ENCODE measurements around the gene SSBP4. TPM values are rescaled to one million over a fixed set of nuclear protein-coding genes. Genes with fewer than 3 reads are reported as not detected.

Gene SSBP4
- total and polyA plus RNA-seq, 2 of the 4 experiments (the other 2 are of a cell fraction) = 14.9 to 39.7 TPM

- 42% methylated on average over 34 of the region's 67 CpGs; no CpG with 5 or more reads in 1 of the 2 experiments for WGBS, 2 experiments (ENCODE audit: extremely low coverage in 2 of 2, insufficient read length in 1 of 2)
- Histone ChIP-seq H3K4me3 (ENCODE audit: insufficient read depth, low read depth, low read length) (peak overlapping the region; percentile 50), H4K91ac (ENCODE audit: insufficient read depth, low read depth, low read length) (peak overlapping the region; percentile 83), H4K5ac (ENCODE audit: low read depth, low read length) (peak overlapping the region; percentile 91), H3K36me3 (ENCODE audit: control insufficient read depth, insufficient read depth, low read length) (peaks cover 15% of the 10 kb centered on the region; the same call in 1 of the 2 replicates), H2BK15ac (ENCODE audit: low read depth, low read length) (peak overlapping the region; percentile 88; the same call in 1 of the 3 replicates), H3K14ac (replicated peaks; ENCODE audit: low read depth, low read length) (peak overlapping the region; percentile 69; the same call in 1 of the 2 replicates), H2BK120ac (ENCODE audit: low read depth, low read length) (no peak overlapping the region), H3K23ac (ENCODE audit: low read depth, low read length) (peak overlapping the region; percentile 34; the same call in 1 of the 2 replicates), H3K4me1 (ENCODE audit: control insufficient read depth, insufficient read depth, low read length) (peaks cover 23% of the 10 kb centered on the region; the same call in 1 of the 2 replicates), H2BK20ac (ENCODE audit: low read depth, low read length) (no peak overlapping the region), H3K27me3 (ENCODE audit: control insufficient read depth, insufficient read depth, low read length) (no peaks in the 10 kb centered on the region), H2AFZ (replicated peaks; ENCODE audit: low read length, poor library complexity) (peak overlapping the region; percentile 92), H3K4me2 (ENCODE audit: low read depth, low read length) (peak overlapping the region; percentile 89), H4K20me1 (ENCODE audit: insufficient read depth, low read length) (peaks cover 50% of the 10 kb centered on the region), H3K9me1 (ENCODE audit: insufficient read depth, low read length) (peaks cover 6% of the 10 kb centered on the region; the same call in 1 of the 2 replicates), H4K8ac (ENCODE audit: low read depth in 2 of 2, low read length in 2 of 2) (peak overlapping the region in 1 of 2 experiments; percentile 88; a peak in 1 of 4 replicates), H3K9me3 (ENCODE audit: control insufficient read depth, insufficient read depth, low read length) (no peaks in the 10 kb centered on the region), H3K18ac (ENCODE audit: low read depth, low read length) (no peak overlapping the region), H3K79me1 (ENCODE audit: low read depth in 1 of 2, low read length in 2 of 2) (peaks cover 2 to 19% of the 10 kb centered on the region in 2 experiments; a peak in 2 of 4 replicates), H2AK9ac (replicated peaks; ENCODE audit: low read depth, low read length, poor library complexity) (peak overlapping the region; percentile 98), H3K4ac (ENCODE audit: low read depth, low read length) (peak overlapping the region; percentile 78), H3K56ac (ENCODE audit: extremely low read depth, insufficient read depth, low read length) (no peak overlapping the region), H3K9ac (ENCODE audit: low read depth, low read length) (peak overlapping the region; percentile 39; the same call in 1 of the 2 replicates), H3K27ac (ENCODE audit: insufficient read depth, low read length) (no peak overlapping the region; the same call in 1 of the 2 replicates), H2AK5ac (ENCODE audit: low read depth, low read length) (peak overlapping the region; percentile 98), H2BK5ac (ENCODE audit: low read depth, low read length, poor library complexity, severe bottlenecking) (no peak overlapping the region)
- dilution Hi-C loops (cut with HindIII; ENCODE audit: low sequenced_read_pairs, unreplicated experiment) = no loop called here
- in situ Hi-C loops (cut with MboI; ENCODE audit: low sequenced_read_pairs) = no loop called here
- TF ChIP-seq, protein P1, sequence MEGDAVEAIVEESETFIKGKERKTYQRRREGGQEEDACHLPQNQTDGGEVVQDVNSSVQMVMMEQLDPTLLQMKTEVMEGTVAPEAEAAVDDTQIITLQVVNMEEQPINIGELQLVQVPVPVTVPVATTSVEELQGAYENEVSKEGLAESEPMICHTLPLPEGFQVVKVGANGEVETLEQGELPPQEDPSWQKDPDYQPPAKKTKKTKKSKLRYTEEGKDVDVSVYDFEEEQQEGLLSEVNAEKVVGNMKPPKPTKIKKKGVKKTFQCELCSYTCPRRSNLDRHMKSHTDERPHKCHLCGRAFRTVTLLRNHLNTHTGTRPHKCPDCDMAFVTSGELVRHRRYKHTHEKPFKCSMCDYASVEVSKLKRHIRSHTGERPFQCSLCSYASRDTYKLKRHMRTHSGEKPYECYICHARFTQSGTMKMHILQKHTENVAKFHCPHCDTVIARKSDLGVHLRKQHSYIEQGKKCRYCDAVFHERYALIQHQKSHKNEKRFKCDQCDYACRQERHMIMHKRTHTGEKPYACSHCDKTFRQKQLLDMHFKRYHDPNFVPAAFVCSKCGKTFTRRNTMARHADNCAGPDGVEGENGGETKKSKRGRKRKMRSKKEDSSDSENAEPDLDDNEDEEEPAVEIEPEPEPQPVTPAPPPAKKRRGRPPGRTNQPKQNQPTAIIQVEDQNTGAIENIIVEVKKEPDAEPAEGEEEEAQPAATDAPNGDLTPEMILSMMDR (conservative IDR thresholded peaks at IDR 0.05; ENCODE audit: low read depth, low read length) = no peak
- TF ChIP-seq MAZ (IDR thresholded peaks at IDR 0.05; ENCODE audit: borderline replicate concordance, low read depth, low read length) = peak; percentile 54; the same call in 1 of the 2 replicates
- ChIA-PET POLR2A (ENCODE audit: unreplicated experiment) (no interaction called here), CTCF (no interaction called here)
- no TSS peak for BruUV-seq (replicated peaks)
- intact Hi-C loops (cut with micrococcal nuclease) = no loop called here
- DNase-seq (peak; percentile 69), ATAC-seq (ENCODE audit: low read depth) (peak; percentile 70)
These were observed 17.7 kb downstream of the SSBP4 start for GRCh38 chr19:18436671-18437490.
